SK-N-SH (cell line): ENCODE data around the gene MAML3. TPM values are rescaled to one million over a fixed set of nuclear protein-coding genes. Genes with fewer than 3 reads are reported as not detected.

Experiments
- CTCF ChIA-PET: fragments of 300-600, 350-600 bp; formaldehyde crosslinking; extraction: SDS; loops from one replicate; lab custom pipeline; 2021; lab: Yijun Ruan, JAX
- POLR2A ChIA-PET: fragments of 350-600 bp; sonication (Branson Sonifier 250); formaldehyde crosslinking; extraction: SDS; loops from one replicate; lab custom pipeline; 2020; ENCODE audit warnings: antibody characterized with exemption, inconsistent platforms; lab: Yijun Ruan, JAX
- DNase-seq: peaks from one replicate; pipeline ENCODE4 v3.0.0; 2012
- H2AFZ ChIP-seq: fragments of 200-600 bp; sonication (generic); 2 replicates; pipeline ENCODE4 v1.8.1; 2016; ENCODE audit warnings: antibody characterized with exemption, mild to moderate bottlenecking, low read depth
- H3F3A ChIP-seq: fragments of 200-600 bp; sonication (generic); replicated peaks from 2 replicates; pipeline ENCODE3; 2016; ENCODE audit warnings: antibody characterized with exemption, mild to moderate bottlenecking; ENCODE audit not compliant: insufficient read depth
- H3K27ac ChIP-seq, 2 experiments: fragments of 200-500 bp in 1 of 2; fragments of 200-600 bp in 1 of 2; sonication (Bioruptor generic) in 1 of 2; sonication (generic), shearing (Covaris generic) in 1 of 2; 2 replicates each; pipeline versions ENCODE4 v1.5.1 to v1.6.1; 2014 to 2016; ENCODE audit warnings: low read depth in 2 of 2, inconsistent platforms in 1 of 2, low read length in 1 of 2, mild to moderate bottlenecking in 1 of 2, mixed read lengths in 1 of 2
- H3K27me3 ChIP-seq: fragments of 200-600 bp; sonication (generic), shearing (Covaris generic); 2 replicates; pipeline ENCODE4 v1.6.1; 2016; ENCODE audit warnings: mixed run types; ENCODE audit not compliant: insufficient read depth
- H3K36me3 ChIP-seq, 2 experiments: fragments of 200-500 bp in 1 of 2; fragments of 200-600 bp in 1 of 2; sonication (Bioruptor generic) in 1 of 2; sonication (generic) in 1 of 2; replicated peaks in 1 of 2; 2 replicates each; pipeline versions ENCODE3 to v1.5.1; 2014 to 2016; ENCODE audit warnings: low read length in 1 of 2, mild to moderate bottlenecking in 1 of 2; ENCODE audit not compliant: insufficient read depth in 2 of 2, control insufficient read depth in 1 of 2
- H3K4me1 ChIP-seq, 2 experiments: fragments of 200-500 bp in 1 of 2; fragments of 200-600 bp in 1 of 2; sonication (Bioruptor generic) in 1 of 2; sonication (generic), shearing (Covaris generic) in 1 of 2; 2 replicates each; pipeline versions ENCODE4 v1.5.1 to v1.6.1; 2014 to 2016; ENCODE audit warnings: low read depth in 1 of 2, low read length in 1 of 2, mixed run types in 1 of 2; ENCODE audit not compliant: insufficient read depth in 2 of 2, control insufficient read depth in 1 of 2
- H3K4me2 ChIP-seq: fragments of 200-600 bp; sonication (generic), shearing (Covaris generic); 2 replicates; pipeline ENCODE4 v1.6.1; 2017; ENCODE audit warnings: mixed run types
- H3K4me3 ChIP-seq, 2 experiments: fragments of 200-500 bp in 1 of 2; fragments of 200-600 bp in 1 of 2; sonication (Bioruptor generic) in 1 of 2; sonication (generic), shearing (Covaris generic) in 1 of 2; 2 replicates each; pipeline versions ENCODE4 v1.5.1 to v1.8.1; 2014 to 2016; ENCODE audit warnings: low read depth in 2 of 2, inconsistent platforms in 1 of 2, low read length in 1 of 2, mild to moderate bottlenecking in 1 of 2, mixed read lengths in 1 of 2, moderate library complexity in 1 of 2
- H3K79me2 ChIP-seq: fragments of 200-600 bp; sonication (generic); 2 replicates; pipeline ENCODE4 v1.8.1; 2017; ENCODE audit warnings: mild to moderate bottlenecking; ENCODE audit not compliant: insufficient read depth
- H3K9ac ChIP-seq: fragments of 200-600 bp; sonication (generic); 2 replicates; pipeline ENCODE4 v1.6.1; 2017; ENCODE audit warnings: mixed run types
- H3K9me2 ChIP-seq: fragments of 200-600 bp; sonication (generic); 2 replicates; pipeline ENCODE4 v1.6.1; 2017; ENCODE audit warnings: mixed run types
- H3K9me3 ChIP-seq: fragments of 200-600 bp; sonication (generic); 2 replicates; pipeline ENCODE4 v1.6.1; 2017; ENCODE audit warnings: mixed run types, mild to moderate bottlenecking, moderate library complexity
- H4K20me1 ChIP-seq: fragments of 200-600 bp; sonication (generic); 2 replicates; pipeline ENCODE4 v1.6.1; 2017; ENCODE audit warnings: mild to moderate bottlenecking, mixed run types; ENCODE audit not compliant: insufficient read depth
- ELF1 ChIP-seq: IDR thresholded peaks from 2 replicates; pipeline ENCODE4 v1.4.0; 2012
- FOSL2 ChIP-seq: IDR thresholded peaks from 2 replicates; pipeline ENCODE4 v1.4.0; 2012; ENCODE audit warnings: low read depth, mild to moderate bottlenecking, moderate library complexity, borderline replicate concordance
- FOXM1 ChIP-seq: IDR thresholded peaks from 2 replicates; pipeline ENCODE4 v1.4.0; 2012; ENCODE audit warnings: low read depth, mild to moderate bottlenecking
- GATA2 ChIP-seq: sonication (generic); formaldehyde crosslinking; IDR thresholded peaks from 2 replicates; pipeline ENCODE4 v1.5.0; 2020; ENCODE audit warnings: mild to moderate bottlenecking, missing genetic modification reagents
- NRF1 ChIP-seq: IDR thresholded peaks from 2 replicates; pipeline ENCODE4 v1.6.1; 2012; ENCODE audit warnings: low read depth, mild to moderate bottlenecking, low read length
- RFX5 ChIP-seq: IDR thresholded peaks from 2 replicates; pipeline ENCODE4 v1.6.1; 2012; ENCODE audit warnings: mild to moderate bottlenecking, improper control_type of control experiment, low read length
- TAF1 ChIP-seq: IDR thresholded peaks from 2 replicates; pipeline ENCODE4 v1.6.1; 2012; ENCODE audit warnings: low read depth, mild to moderate bottlenecking, low read length, moderate library complexity, borderline replicate concordance
- TCF12 ChIP-seq: IDR thresholded peaks from 2 replicates; pipeline ENCODE4 v1.4.0; 2012
- YY1 ChIP-seq: IDR thresholded peaks from 2 replicates; pipeline ENCODE4 v1.4.0; 2012; ENCODE audit warnings: low read depth, mild to moderate bottlenecking
- WGBS: methylation state at CpG from one replicate; pipeline ENCODE4 v1.1.6; 2017; ENCODE audit warnings: low lambda C conversion rate; 5-methylcytosine and 5-hydroxymethylcytosine counted together
- polyA plus RNA-seq, 3 experiments: library from polyadenylated mRNA; depleted of rRNA; stranded (reverse); fragments of >200 nt; gene quantifications; 2 replicates each; pipeline ENCODE4 v1.2.3, GENCODE V29; 2012
- TF ChIP-seq, protein P1 (sequence below): fragments of 150-350 bp; IDR thresholded peaks from 2 replicates; pipeline ENCODE4 v1.6.1; 2016; ENCODE audit warnings: mild to moderate bottlenecking, low read depth, low read length
- TF ChIP-seq, protein P2 (sequence below): IDR thresholded peaks from 2 replicates; pipeline ENCODE4 v1.6.1; 2012; ENCODE audit warnings: mild to moderate bottlenecking, low read depth, low read length, moderate library complexity
- TF ChIP-seq, protein P3 (sequence below): fragments of 150-350 bp; IDR thresholded peaks from 2 replicates; pipeline ENCODE4 v1.6.1; 2017; ENCODE audit warnings: antibody characterized with exemption, low read length, low read depth, borderline replicate concordance

Gene MAML3
- polyA plus RNA-seq, 1 of the 3 experiments (the other 2 are of a cell fraction): 5.3 TPM

DNA sequence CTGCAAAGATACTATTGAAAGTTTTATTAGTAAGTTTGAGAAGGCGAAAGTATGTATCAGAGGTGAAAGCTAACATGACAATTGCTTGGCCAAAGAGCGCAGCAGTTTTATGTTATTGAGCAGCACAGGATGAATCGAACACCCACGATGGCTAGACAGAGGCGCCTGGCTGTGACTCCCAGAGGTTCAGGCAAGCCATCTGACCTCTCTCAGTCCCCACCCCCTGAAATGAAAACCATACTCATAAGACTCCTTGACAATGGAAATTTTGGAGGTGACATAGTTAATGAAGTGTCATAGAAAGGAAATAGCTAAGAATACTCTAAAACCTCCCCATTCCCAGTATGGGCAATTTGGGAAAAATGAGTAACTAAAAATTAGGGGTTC, 417.7 kb downstream of the MAML3 start:
- Histone ChIP-seq H3K9ac (no peak overlapping the region), H3K4me1 (peaks cover 18 to 54% of the 10 kb centered on the region in 2 experiments), H3K79me2 (no peaks in the 10 kb centered on the region), H3K36me3 (peaks cover 0 to 3% of the 10 kb centered on the region in 2 experiments), H4K20me1 (no peaks in the 10 kb centered on the region), H3K9me2 (no peaks in the 10 kb centered on the region), H3K27ac (peak overlapping the region; percentile 3 to 99; a peak in 3 of 4 replicates), H3K4me2 (no peak overlapping the region), H3K9me3 (no peaks in the 10 kb centered on the region), H3K4me3 (no peak overlapping the region), H2AFZ (no peak overlapping the region), H3F3A (peaks cover 4% of the 10 kb centered on the region), H3K27me3 (no peaks in the 10 kb centered on the region)
- 90% methylated on average over 5 of the region's 5 CpGs for WGBS
- ChIA-PET CTCF (interaction anchor here (0.7 to 2.6 kb wide), 15 partner anchors 18 to 516 kb away, joined by 3 to 10 read pairs (median 3); no protein-coding TSS in a partner anchor), POLR2A (interaction anchor here (0.6 to 1.6 kb wide), 6 partner anchors 19 to 502 kb away, joined by 3 to 6 read pairs (median 4); no protein-coding TSS in a partner anchor)
- TF ChIP-seq, protein P1, sequence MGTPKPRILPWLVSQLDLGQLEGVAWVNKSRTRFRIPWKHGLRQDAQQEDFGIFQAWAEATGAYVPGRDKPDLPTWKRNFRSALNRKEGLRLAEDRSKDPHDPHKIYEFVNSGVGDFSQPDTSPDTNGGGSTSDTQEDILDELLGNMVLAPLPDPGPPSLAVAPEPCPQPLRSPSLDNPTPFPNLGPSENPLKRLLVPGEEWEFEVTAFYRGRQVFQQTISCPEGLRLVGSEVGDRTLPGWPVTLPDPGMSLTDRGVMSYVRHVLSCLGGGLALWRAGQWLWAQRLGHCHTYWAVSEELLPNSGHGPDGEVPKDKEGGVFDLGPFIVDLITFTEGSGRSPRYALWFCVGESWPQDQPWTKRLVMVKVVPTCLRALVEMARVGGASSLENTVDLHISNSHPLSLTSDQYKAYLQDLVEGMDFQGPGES: no peak
- TF ChIP-seq NRF1 (no peak), TAF1 (no peak), YY1 (no peak), ELF1 (no peak), FOSL2 (no peak), GATA2 (CRISPR knock-in tag) (no peak), TCF12 (no peak), FOXM1 (no peak), RFX5 (no peak)
- TF ChIP-seq, protein P2, sequence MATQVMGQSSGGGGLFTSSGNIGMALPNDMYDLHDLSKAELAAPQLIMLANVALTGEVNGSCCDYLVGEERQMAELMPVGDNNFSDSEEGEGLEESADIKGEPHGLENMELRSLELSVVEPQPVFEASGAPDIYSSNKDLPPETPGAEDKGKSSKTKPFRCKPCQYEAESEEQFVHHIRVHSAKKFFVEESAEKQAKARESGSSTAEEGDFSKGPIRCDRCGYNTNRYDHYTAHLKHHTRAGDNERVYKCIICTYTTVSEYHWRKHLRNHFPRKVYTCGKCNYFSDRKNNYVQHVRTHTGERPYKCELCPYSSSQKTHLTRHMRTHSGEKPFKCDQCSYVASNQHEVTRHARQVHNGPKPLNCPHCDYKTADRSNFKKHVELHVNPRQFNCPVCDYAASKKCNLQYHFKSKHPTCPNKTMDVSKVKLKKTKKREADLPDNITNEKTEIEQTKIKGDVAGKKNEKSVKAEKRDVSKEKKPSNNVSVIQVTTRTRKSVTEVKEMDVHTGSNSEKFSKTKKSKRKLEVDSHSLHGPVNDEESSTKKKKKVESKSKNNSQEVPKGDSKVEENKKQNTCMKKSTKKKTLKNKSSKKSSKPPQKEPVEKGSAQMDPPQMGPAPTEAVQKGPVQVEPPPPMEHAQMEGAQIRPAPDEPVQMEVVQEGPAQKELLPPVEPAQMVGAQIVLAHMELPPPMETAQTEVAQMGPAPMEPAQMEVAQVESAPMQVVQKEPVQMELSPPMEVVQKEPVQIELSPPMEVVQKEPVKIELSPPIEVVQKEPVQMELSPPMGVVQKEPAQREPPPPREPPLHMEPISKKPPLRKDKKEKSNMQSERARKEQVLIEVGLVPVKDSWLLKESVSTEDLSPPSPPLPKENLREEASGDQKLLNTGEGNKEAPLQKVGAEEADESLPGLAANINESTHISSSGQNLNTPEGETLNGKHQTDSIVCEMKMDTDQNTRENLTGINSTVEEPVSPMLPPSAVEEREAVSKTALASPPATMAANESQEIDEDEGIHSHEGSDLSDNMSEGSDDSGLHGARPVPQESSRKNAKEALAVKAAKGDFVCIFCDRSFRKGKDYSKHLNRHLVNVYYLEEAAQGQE: no peak
- TF ChIP-seq, protein P3, sequence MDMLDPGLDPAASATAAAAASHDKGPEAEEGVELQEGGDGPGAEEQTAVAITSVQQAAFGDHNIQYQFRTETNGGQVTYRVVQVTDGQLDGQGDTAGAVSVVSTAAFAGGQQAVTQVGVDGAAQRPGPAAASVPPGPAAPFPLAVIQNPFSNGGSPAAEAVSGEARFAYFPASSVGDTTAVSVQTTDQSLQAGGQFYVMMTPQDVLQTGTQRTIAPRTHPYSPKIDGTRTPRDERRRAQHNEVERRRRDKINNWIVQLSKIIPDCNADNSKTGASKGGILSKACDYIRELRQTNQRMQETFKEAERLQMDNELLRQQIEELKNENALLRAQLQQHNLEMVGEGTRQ: no peak
- no peak for DNase-seq
